Measurements from ENCODE around the gene NPW. TPM values are rescaled to one million over a fixed set of nuclear protein-coding genes. Genes with fewer than 3 reads are reported as not detected.

The NPW gene
- total and polyA plus RNA-seq, 9 of the 15 experiments (the other 6 are each of a cell fraction or from before 2014, with no cell fraction given), result 0.14 to 4.0 (median 2.6) TPM; not detected in 4

- TF ChIP-seq ATF3 (IDR thresholded peaks at IDR 0.05), result no peak
- TF ChIP-seq ATF3 (CRISPR knock-in tag; conservative IDR thresholded peaks at IDR 0.05), result no peak
- peak in 1 of 2 experiments; percentile 33; a peak in 1 of 4 replicates for TF ChIP-seq ARNT (IDR thresholded peaks at IDR 0.05)
- peak; percentile 69 for TF ChIP-seq ATF7 (IDR thresholded peaks at IDR 0.05)
- TF ChIP-seq ESRRB (CRISPR knock-in tag; IDR thresholded peaks at IDR 0.05; ENCODE audit: borderline replicate concordance), result no peak
- no peak for TF ChIP-seq ZBTB17 (CRISPR knock-in tag; IDR thresholded peaks at IDR 0.05)
- TF ChIP-seq MXD1 (CRISPR knock-in tag; IDR thresholded peaks at IDR 0.05; ENCODE audit: borderline replicate concordance, poor library complexity, severe bottlenecking), result no peak
- no peak; the same call in 1 of the 2 replicates for TF ChIP-seq RFX1 (IDR thresholded peaks at IDR 0.05)
- TF ChIP-seq THRAP3 (IDR thresholded peaks at IDR 0.05; ENCODE audit: borderline replicate concordance), result no peak
These were observed 15.6 kb upstream of the NPW start (continued) for GRCh38 chr16:2003827-2004641.

Data from K562 (cell line).